ENCODE results near the gene ZNF8. TPM values are rescaled to one million over a fixed set of nuclear protein-coding genes. Genes with fewer than 3 reads are reported as not detected.
A peak's percentile ranks its signal among the peaks of the same experiment; 100 is the strongest.
"Not testable (repeated sequence)": the region's sequence is repeated elsewhere in the genome, so short reads cannot be mapped to it uniquely, and the experiment has no call there.

ZNF8 gene
- total RNA-seq, 1 donor from 2014 or later: 21.6 TPM

GRCh38 chr19:58305932-58306323, 27.2 kb downstream of the ZNF8 start:
- DNase-seq (ENCODE audit: low spot score in 2 of 2, unreplicated experiment in 2 of 2): no peak
- Mint-ChIP-seq H3K4me1 (peaks cover 21% of the 10 kb centered on the region), H3K27ac (peak overlapping the region; percentile 98), H3K9me3 (no peaks in the 10 kb centered on the region), H3K27me3 (ENCODE audit: low read depth) (no peaks in the 10 kb centered on the region), H3K36me3 (peaks cover 30% of the 10 kb centered on the region), H3K4me3 (peak overlapping the region; percentile 99)
- TF ChIP-seq CTCF (IDR thresholded peaks at IDR 0.05; ENCODE audit: unreplicated experiment): no peak

DNA sequence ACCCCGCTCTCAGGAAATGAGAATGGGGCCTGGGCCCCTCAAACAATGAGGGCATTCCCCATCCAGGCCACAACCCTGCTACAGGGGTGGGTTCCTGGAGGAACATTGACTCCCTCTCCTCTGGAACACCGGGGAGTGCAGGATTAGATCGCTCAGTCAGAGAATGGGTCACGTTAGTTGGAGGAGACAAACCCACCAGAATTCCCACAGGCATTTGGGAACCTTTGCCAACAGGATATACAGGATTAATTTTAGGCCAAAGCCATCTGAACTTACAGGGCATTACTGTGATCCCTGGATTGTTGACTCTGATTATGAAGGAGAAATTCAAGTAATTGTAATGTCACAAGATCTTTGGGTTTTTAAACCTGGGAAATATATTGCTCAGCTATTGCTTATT, 29.0 kb downstream of the ZNF8 start:
- peaks cover 42% of the 10 kb centered on the region for H3K36me3 Mint-ChIP-seq
- H3K9me3 Mint-ChIP-seq: no peaks in the 10 kb centered on the region

DNA sequence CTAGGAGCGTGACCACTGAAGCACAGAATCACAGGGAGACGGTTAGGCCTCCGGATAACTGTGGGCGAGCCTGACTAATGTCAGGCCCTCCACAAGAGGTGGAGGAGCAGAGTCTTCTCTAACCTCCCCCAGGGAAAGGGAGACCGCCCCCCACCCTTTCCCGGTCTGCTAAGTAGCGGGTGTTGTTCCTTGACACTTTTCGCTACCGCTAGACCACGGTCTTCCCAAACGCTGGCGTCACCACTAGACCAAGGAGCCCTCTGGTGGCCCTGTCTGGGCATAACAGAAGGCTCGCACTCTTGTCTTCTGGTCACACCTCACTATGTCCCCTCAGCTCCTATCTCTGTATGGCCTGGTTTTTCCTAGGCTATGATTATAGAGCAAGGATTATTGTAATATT, 31.9 kb downstream of the ZNF8 start:
- H3K4me1 Mint-ChIP-seq; H3K27ac Mint-ChIP-seq; H3K9me3 Mint-ChIP-seq; H3K27me3 Mint-ChIP-seq (ENCODE audit: low read depth); H3K4me3 Mint-ChIP-seq: not testable (repeated sequence)
- peak in 1 of 2 experiments; percentile 60 for DNase-seq (ENCODE audit: low spot score in 2 of 2, unreplicated experiment in 2 of 2)
- peak; percentile 39 for TF ChIP-seq CTCF (IDR thresholded peaks at IDR 0.05; ENCODE audit: unreplicated experiment)
- H3K36me3 Mint-ChIP-seq: peaks cover 64% of the 10 kb centered on the region

More for the DNA sequence above, 29.0 kb downstream of the ZNF8 start:
- no peak for DNase-seq (ENCODE audit: low spot score in 2 of 2, unreplicated experiment in 2 of 2)
- Mint-ChIP-seq H3K27ac (no peak overlapping the region), H3K4me3 (no peak overlapping the region), H3K4me1 (peaks cover 21% of the 10 kb centered on the region), H3K27me3 (ENCODE audit: low read depth) (no peaks in the 10 kb centered on the region)
- no peak for TF ChIP-seq CTCF (IDR thresholded peaks at IDR 0.05; ENCODE audit: unreplicated experiment)

- peaks cover 64% of the 10 kb centered on the region for H3K36me3 Mint-ChIP-seq
- peaks cover 6% of the 10 kb centered on the region for H3K9me3 Mint-ChIP-seq
- H3K27ac Mint-ChIP-seq: no peak overlapping the region
- no peaks in the 10 kb centered on the region for H3K27me3 Mint-ChIP-seq (ENCODE audit: low read depth)
- TF ChIP-seq CTCF (IDR thresholded peaks at IDR 0.05; ENCODE audit: unreplicated experiment): no peak
- DNase-seq (ENCODE audit: low spot score in 2 of 2, unreplicated experiment in 2 of 2): no peak
- H3K4me1 Mint-ChIP-seq: peaks cover under 1% of the 10 kb centered on the region
- no peak overlapping the region for H3K4me3 Mint-ChIP-seq
These were observed 32.6 kb downstream of the ZNF8 start for GRCh38 chr19:58311345-58311865.

DNA sequence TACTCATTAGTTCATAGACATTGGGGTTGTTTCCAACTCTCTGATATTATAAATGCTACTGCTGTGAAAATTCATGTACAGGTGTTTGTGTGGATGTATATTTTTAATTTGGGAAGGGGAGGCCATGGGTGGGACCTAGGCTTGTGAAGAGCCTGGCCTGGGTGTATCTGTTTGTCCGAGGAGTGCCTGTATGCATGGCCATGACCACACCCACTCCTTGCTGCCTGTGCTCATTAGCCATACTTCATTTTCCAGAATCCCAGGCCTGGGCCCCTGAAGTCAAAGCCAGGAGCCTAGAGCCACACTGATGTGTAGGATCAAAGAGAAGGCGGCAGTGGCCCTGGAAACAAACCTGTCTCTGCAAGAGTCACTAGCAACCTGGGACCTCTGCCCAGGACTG, 36.8 kb downstream of the ZNF8 start:
- no peak overlapping the region for H3K4me3 Mint-ChIP-seq
- DNase-seq (ENCODE audit: low spot score in 2 of 2, unreplicated experiment in 2 of 2): no peak
- H3K36me3 Mint-ChIP-seq: peaks cover 41% of the 10 kb centered on the region
- H3K27me3 Mint-ChIP-seq (ENCODE audit: low read depth): no peaks in the 10 kb centered on the region
- H3K27ac Mint-ChIP-seq: no peak overlapping the region
- no peak for TF ChIP-seq CTCF (IDR thresholded peaks at IDR 0.05; ENCODE audit: unreplicated experiment)
- H3K4me1 Mint-ChIP-seq: no peaks in the 10 kb centered on the region
- peaks cover 6% of the 10 kb centered on the region for H3K9me3 Mint-ChIP-seq
